ENCODE measurements around the gene TRMT6. TPM values are rescaled to one million over a fixed set of nuclear protein-coding genes. Genes with fewer than 3 reads are reported as not detected.

The TRMT6 gene
- total and polyA plus RNA-seq, 10 of the 15 experiments (the other 5 are each of a cell fraction or from before 2014, with no cell fraction given) = 18.2 to 35.5 (median 22.6) TPM

- POLR2A ChIA-PET = no interaction called here
- no peak overlapping the region for H3K4me3 ChIP-seq
- DNase-seq (ENCODE audit: low read depth, low spot score) (no peak), ATAC-seq (no peak), FAIRE-seq (no peak)
- intact Hi-C loops (cut with micrococcal nuclease; ENCODE audit: unreplicated experiment) (no loop called here), in situ Hi-C loops (cut with MboI) (no loop called here)
- H2AFZ ChIP-seq (ENCODE audit: control insufficient read depth, low read depth, low read length) = no peak overlapping the region
- H3K27ac ChIP-seq (ENCODE audit: control insufficient read depth, insufficient read depth) = no peak overlapping the region
- RAD21 ChIA-PET (ENCODE audit: unreplicated experiment) = no interaction called here
- SMC1A ChIA-PET (ENCODE audit: uncharacterized antibody, unreplicated experiment) = no interaction called here
- no peak overlapping the region for H3K9ac ChIP-seq (ENCODE audit: control insufficient read depth, insufficient read depth, low read length)
- CTCF ChIA-PET = interaction anchor here (1.1 to 1.4 kb wide), 2 partner anchors 27 to 440 kb away, joined by 3 to 4 read pairs; no protein-coding TSS in a partner anchor
- H3K27me3 ChIP-seq (replicated peaks in 1 of 2; ENCODE audit: control insufficient read depth in 2 of 2, insufficient read depth in 2 of 2, low read length in 1 of 2) = no peaks in the 10 kb centered on the region
- H3K4me2 ChIP-seq (ENCODE audit: control insufficient read depth, insufficient read depth) = no peak overlapping the region
- BruUV-seq (replicated peaks) = no TSS peak
- H4K20me1 ChIP-seq (ENCODE audit: control insufficient read depth, insufficient read depth) = no peaks in the 10 kb centered on the region
- 95% methylated on average over 9 of the region's 9 CpGs for WGBS (ENCODE audit: insufficient coverage, insufficient replicate concordance, low lambda C conversion rate, missing lambda C conversion rate)
- no peaks in the 10 kb centered on the region for H3K79me2 ChIP-seq (ENCODE audit: control insufficient read depth, insufficient read depth, low read length)
- no peaks in the 10 kb centered on the region for H3K9me3 ChIP-seq (replicated peaks; ENCODE audit: control insufficient read depth, insufficient read depth, low read length)
- peaks cover 5 to 29% of the 10 kb centered on the region in 2 experiments for H3K36me3 ChIP-seq (ENCODE audit: control insufficient read depth in 2 of 2, insufficient read depth in 2 of 2, low read length in 1 of 2)
- H3K4me1 ChIP-seq (ENCODE audit: control insufficient read depth, insufficient read depth, low read length) = no peaks in the 10 kb centered on the region
- TF ChIP-seq ZBED1 (IDR thresholded peaks at IDR 0.05; ENCODE audit: borderline replicate concordance) (no peak), SIX5 (IDR thresholded peaks at IDR 0.05; ENCODE audit: low read depth, low read length, severe bottlenecking) (no peak), TAF1 (IDR thresholded peaks at IDR 0.05; ENCODE audit: borderline replicate concordance, low read depth, low read length) (no peak), MTA3 (IDR thresholded peaks at IDR 0.05; ENCODE audit: borderline replicate concordance, low read length) (no peak), ESRRA (IDR thresholded peaks at IDR 0.05; ENCODE audit: low read length) (no peak), NFYB (IDR thresholded peaks at IDR 0.05; ENCODE audit: insufficient read depth, low read depth, low read length) (no peak), ETV6 (conservative IDR thresholded peaks at IDR 0.05 in 1 of 2, IDR thresholded peaks at IDR 0.05 in 1 of 2; ENCODE audit: borderline replicate concordance in 1 of 2, low read depth in 1 of 2) (no peak), ZNF24 (IDR thresholded peaks at IDR 0.05) (no peak), SMAD5 (IDR thresholded peaks at IDR 0.05; ENCODE audit: low read depth) (no peak), POLR2A (IDR thresholded peaks at IDR 0.05; ENCODE audit: low read depth, low read length) (no peak), ZNF207 (IDR thresholded peaks at IDR 0.05; ENCODE audit: borderline replicate concordance) (no peak), JUND (IDR thresholded peaks at IDR 0.05; ENCODE audit: low read depth, low read length) (no peak), POLR2AphosphoS5 (IDR thresholded peaks at IDR 0.05; ENCODE audit: low read length) (no peak), JUNB (IDR thresholded peaks at IDR 0.05) (no peak)
- TF ChIP-seq, protein P1, sequence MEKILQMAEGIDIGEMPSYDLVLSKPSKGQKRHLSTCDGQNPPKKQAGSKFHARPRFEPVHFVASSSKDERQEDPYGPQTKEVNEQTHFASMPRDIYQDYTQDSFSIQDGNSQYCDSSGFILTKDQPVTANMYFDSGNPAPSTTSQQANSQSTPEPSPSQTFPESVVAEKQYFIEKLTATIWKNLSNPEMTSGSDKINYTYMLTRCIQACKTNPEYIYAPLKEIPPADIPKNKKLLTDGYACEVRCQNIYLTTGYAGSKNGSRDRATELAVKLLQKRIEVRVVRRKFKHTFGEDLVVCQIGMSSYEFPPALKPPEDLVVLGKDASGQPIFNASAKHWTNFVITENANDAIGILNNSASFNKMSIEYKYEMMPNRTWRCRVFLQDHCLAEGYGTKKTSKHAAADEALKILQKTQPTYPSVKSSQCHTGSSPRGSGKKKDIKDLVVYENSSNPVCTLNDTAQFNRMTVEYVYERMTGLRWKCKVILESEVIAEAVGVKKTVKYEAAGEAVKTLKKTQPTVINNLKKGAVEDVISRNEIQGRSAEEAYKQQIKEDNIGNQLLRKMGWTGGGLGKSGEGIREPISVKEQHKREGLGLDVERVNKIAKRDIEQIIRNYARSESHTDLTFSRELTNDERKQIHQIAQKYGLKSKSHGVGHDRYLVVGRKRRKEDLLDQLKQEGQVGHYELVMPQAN (conservative IDR thresholded peaks at IDR 0.05) = no peak
- TF ChIP-seq, protein P2, sequence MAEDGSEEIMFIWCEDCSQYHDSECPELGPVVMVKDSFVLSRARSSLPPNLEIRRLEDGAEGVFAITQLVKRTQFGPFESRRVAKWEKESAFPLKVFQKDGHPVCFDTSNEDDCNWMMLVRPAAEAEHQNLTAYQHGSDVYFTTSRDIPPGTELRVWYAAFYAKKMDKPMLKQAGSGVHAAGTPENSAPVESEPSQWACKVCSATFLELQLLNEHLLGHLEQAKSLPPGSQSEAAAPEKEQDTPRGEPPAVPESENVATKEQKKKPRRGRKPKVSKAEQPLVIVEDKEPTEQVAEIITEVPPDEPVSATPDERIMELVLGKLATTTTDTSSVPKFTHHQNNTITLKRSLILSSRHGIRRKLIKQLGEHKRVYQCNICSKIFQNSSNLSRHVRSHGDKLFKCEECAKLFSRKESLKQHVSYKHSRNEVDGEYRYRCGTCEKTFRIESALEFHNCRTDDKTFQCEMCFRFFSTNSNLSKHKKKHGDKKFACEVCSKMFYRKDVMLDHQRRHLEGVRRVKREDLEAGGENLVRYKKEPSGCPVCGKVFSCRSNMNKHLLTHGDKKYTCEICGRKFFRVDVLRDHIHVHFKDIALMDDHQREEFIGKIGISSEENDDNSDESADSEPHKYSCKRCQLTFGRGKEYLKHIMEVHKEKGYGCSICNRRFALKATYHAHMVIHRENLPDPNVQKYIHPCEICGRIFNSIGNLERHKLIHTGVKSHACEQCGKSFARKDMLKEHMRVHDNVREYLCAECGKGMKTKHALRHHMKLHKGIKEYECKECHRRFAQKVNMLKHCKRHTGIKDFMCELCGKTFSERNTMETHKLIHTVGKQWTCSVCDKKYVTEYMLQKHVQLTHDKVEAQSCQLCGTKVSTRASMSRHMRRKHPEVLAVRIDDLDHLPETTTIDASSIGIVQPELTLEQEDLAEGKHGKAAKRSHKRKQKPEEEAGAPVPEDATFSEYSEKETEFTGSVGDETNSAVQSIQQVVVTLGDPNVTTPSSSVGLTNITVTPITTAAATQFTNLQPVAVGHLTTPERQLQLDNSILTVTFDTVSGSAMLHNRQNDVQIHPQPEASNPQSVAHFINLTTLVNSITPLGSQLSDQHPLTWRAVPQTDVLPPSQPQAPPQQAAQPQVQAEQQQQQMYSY (CRISPR knock-in tag; IDR thresholded peaks at IDR 0.05) = no peak
- TF ChIP-seq, protein P3, sequence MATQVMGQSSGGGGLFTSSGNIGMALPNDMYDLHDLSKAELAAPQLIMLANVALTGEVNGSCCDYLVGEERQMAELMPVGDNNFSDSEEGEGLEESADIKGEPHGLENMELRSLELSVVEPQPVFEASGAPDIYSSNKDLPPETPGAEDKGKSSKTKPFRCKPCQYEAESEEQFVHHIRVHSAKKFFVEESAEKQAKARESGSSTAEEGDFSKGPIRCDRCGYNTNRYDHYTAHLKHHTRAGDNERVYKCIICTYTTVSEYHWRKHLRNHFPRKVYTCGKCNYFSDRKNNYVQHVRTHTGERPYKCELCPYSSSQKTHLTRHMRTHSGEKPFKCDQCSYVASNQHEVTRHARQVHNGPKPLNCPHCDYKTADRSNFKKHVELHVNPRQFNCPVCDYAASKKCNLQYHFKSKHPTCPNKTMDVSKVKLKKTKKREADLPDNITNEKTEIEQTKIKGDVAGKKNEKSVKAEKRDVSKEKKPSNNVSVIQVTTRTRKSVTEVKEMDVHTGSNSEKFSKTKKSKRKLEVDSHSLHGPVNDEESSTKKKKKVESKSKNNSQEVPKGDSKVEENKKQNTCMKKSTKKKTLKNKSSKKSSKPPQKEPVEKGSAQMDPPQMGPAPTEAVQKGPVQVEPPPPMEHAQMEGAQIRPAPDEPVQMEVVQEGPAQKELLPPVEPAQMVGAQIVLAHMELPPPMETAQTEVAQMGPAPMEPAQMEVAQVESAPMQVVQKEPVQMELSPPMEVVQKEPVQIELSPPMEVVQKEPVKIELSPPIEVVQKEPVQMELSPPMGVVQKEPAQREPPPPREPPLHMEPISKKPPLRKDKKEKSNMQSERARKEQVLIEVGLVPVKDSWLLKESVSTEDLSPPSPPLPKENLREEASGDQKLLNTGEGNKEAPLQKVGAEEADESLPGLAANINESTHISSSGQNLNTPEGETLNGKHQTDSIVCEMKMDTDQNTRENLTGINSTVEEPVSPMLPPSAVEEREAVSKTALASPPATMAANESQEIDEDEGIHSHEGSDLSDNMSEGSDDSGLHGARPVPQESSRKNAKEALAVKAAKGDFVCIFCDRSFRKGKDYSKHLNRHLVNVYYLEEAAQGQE (IDR thresholded peaks at IDR 0.05; ENCODE audit: low read depth, low read length) = no peak
These were observed 19.1 kb upstream of the TRMT6 start for GRCh38 chr20:5969348-5969935.

Data from GM12878 (cell line).